Ishikawa (cell line): ENCODE measurements around the gene COL27A1.

Experiments used
- CEBPB ChIP-seq: IDR thresholded peaks from 2 replicates; pipeline ENCODE4 v1.6.1; 2012
- CREB1 ChIP-seq: IDR thresholded peaks from 2 replicates; pipeline ENCODE4 v1.6.1; 2012; ENCODE audit warnings: low read depth
- EGR1 ChIP-seq: IDR thresholded peaks from 2 replicates; pipeline ENCODE4 v1.6.1; 2012
- EP300 ChIP-seq: IDR thresholded peaks from 2 replicates; pipeline ENCODE4 v1.6.1; 2012; ENCODE audit warnings: borderline replicate concordance
- FOXM1 ChIP-seq: IDR thresholded peaks from 2 replicates; pipeline ENCODE4 v1.6.1; 2012; ENCODE audit warnings: low read depth, borderline replicate concordance
- NFIC ChIP-seq: IDR thresholded peaks from 2 replicates; pipeline ENCODE4 v1.6.1; 2012
- RAD21 ChIP-seq: IDR thresholded peaks from 2 replicates; pipeline ENCODE4 v1.6.1; 2012; ENCODE audit warnings: low read depth
- TAF1 ChIP-seq: IDR thresholded peaks from 2 replicates; pipeline ENCODE4 v1.6.1; 2012; ENCODE audit warnings: low read depth, mild to moderate bottlenecking
- TCF12 ChIP-seq: IDR thresholded peaks from 2 replicates; pipeline ENCODE4 v1.6.1; 2012; ENCODE audit warnings: low read depth
- TEAD4 ChIP-seq: IDR thresholded peaks from 2 replicates; pipeline ENCODE4 v1.6.1; 2012
- YY1 ChIP-seq: IDR thresholded peaks from 2 replicates; pipeline ENCODE4 v1.6.1; 2012; ENCODE audit warnings: low read depth
- ZBTB7A ChIP-seq: IDR thresholded peaks from 2 replicates; pipeline ENCODE4 v1.6.1; 2012; ENCODE audit warnings: low read depth
- TF ChIP-seq, protein P1 (sequence below): IDR thresholded peaks from 2 replicates; pipeline ENCODE4 v1.6.1; 2012; ENCODE audit warnings: low read depth, mild to moderate bottlenecking
- TF ChIP-seq, protein P2 (sequence below): IDR thresholded peaks from 2 replicates; pipeline ENCODE4 v1.6.1; 2012
- TF ChIP-seq, protein P3 (sequence below): IDR thresholded peaks from 2 replicates; pipeline ENCODE4 v1.6.1; 2012

The COL27A1 gene

DNA sequence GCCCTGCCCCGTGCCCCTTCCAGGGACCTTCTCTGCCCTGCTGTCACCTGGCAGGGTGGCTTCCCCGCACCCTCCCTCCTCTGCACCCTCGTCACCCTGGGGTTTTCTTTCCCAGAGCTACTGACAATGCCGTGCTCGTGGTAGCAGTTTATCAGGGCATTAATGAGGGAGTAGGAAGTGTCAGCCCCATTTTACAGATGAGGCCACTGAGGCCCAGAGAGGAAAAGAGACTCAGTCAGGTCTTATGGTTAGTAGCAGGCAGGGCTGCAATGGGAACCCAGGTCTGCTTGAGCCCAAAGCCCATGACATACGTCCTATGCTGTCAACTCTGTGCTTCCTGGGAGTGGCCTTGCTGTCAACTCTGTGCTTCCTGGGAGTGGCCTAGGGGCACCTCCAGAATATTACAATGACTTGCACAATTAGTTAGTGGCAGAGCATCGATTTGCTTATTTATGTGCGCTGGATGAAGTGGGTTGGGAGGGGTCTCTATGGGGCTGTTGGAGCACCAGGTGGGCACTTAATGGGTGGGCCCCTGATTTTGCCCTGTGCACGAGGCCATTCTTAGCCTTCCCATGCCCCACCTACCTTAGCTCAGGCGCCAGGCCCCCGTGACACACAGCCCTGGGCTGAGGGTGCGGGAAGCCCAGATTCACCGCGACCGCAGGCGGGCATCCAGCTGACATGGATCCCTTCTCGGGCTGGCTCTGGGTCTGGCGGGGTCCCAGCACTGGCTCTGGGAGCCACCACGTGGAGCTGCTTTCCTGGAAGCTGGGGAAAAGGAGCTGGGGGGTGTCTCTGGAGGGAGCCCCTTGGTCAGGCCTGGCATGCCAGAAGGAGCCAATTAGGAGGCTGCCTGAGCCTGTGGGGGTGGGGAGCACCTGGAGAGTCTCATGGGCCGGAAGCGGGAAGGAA, 85.6 kb downstream of the COL27A1 start:
- TF ChIP-seq CREB1 (no peak), EP300 (no peak), YY1 (no peak), TCF12 (no peak), FOXM1 (no peak), TEAD4 (no peak), ZBTB7A (no peak), RAD21 (no peak), NFIC (no peak), TAF1 (no peak), CEBPB (no peak), EGR1 (no peak)
- TF ChIP-seq, protein P1, sequence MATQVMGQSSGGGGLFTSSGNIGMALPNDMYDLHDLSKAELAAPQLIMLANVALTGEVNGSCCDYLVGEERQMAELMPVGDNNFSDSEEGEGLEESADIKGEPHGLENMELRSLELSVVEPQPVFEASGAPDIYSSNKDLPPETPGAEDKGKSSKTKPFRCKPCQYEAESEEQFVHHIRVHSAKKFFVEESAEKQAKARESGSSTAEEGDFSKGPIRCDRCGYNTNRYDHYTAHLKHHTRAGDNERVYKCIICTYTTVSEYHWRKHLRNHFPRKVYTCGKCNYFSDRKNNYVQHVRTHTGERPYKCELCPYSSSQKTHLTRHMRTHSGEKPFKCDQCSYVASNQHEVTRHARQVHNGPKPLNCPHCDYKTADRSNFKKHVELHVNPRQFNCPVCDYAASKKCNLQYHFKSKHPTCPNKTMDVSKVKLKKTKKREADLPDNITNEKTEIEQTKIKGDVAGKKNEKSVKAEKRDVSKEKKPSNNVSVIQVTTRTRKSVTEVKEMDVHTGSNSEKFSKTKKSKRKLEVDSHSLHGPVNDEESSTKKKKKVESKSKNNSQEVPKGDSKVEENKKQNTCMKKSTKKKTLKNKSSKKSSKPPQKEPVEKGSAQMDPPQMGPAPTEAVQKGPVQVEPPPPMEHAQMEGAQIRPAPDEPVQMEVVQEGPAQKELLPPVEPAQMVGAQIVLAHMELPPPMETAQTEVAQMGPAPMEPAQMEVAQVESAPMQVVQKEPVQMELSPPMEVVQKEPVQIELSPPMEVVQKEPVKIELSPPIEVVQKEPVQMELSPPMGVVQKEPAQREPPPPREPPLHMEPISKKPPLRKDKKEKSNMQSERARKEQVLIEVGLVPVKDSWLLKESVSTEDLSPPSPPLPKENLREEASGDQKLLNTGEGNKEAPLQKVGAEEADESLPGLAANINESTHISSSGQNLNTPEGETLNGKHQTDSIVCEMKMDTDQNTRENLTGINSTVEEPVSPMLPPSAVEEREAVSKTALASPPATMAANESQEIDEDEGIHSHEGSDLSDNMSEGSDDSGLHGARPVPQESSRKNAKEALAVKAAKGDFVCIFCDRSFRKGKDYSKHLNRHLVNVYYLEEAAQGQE, result no peak
- TF ChIP-seq, protein P2, sequence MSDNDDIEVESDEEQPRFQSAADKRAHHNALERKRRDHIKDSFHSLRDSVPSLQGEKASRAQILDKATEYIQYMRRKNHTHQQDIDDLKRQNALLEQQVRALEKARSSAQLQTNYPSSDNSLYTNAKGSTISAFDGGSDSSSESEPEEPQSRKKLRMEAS, result no peak
- TF ChIP-seq, protein P3, sequence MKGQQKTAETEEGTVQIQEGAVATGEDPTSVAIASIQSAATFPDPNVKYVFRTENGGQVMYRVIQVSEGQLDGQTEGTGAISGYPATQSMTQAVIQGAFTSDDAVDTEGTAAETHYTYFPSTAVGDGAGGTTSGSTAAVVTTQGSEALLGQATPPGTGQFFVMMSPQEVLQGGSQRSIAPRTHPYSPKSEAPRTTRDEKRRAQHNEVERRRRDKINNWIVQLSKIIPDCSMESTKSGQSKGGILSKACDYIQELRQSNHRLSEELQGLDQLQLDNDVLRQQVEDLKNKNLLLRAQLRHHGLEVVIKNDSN, result no peak

DNA sequence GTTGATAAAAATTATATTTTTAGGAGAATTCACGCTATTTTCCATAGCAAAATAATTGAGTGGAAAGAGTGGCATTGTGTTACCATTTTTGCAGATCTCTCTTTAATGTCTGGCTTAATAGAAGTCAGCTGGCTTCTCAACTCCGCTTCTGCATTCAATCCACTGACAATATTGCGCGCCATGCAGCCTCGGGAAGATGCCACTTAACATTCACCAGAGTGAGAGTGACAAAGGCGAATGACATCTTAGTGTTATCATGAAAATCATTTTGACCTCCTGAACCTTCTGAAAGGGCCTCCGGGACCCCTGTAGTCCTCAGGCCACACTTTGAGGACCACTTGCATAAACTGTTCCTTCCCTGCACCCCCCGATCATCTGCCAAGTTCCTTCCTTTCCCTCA, 87.5 kb downstream of the COL27A1 start:
- TF ChIP-seq EGR1, result no peak
- TF ChIP-seq TAF1, result no peak
- TF ChIP-seq, protein P2, result no peak
- no peak for TF ChIP-seq FOXM1
- no peak for TF ChIP-seq CEBPB
- TF ChIP-seq TEAD4, result no peak
- no peak for TF ChIP-seq YY1
- no peak for TF ChIP-seq ZBTB7A
- TF ChIP-seq TCF12, result no peak
- TF ChIP-seq CREB1, result no peak

DNA sequence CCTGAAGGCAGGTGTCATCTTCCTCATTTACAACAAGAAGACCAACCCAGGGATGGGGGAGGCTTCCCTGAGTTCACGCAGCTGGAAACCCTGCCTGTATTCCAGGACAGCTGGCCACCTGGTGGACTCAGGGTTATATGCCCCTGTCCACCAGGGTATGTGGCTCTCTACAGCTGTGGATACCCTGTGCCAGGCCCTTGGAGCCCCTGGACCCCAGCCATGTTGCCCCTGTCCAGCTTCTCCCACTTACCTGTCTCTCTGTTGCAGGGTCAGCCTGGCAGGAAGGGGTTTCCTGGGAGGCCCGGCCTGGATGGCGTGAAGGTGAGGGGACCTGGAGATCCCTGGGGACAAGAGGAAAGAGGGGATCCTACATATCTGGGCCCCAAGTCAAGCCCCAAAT, 87.9 kb downstream of the COL27A1 start:
- no peak for TF ChIP-seq ZBTB7A
- TF ChIP-seq EGR1, result no peak
- no peak for TF ChIP-seq EP300
- no peak for TF ChIP-seq CEBPB
- TF ChIP-seq FOXM1, result no peak
- TF ChIP-seq NFIC, result no peak
- TF ChIP-seq TEAD4, result no peak
- TF ChIP-seq, protein P3, result no peak
- no peak for TF ChIP-seq CREB1

- TF ChIP-seq EGR1 (no peak), TCF12 (no peak), FOXM1 (no peak), NFIC (no peak), YY1 (no peak), RAD21 (no peak), CREB1 (no peak), EP300 (no peak), TAF1 (no peak), ZBTB7A (no peak), TEAD4 (no peak), CEBPB (no peak)
- TF ChIP-seq, protein P1, result no peak
- TF ChIP-seq, protein P3, result no peak
- TF ChIP-seq, protein P2, result no peak
Observed at GRCh38 chr9:114244570-114244969, 89.2 kb downstream of the COL27A1 start.

- TF ChIP-seq EGR1 (no peak), TAF1 (no peak), CEBPB (no peak), NFIC (no peak), TEAD4 (no peak), TCF12 (no peak), CREB1 (no peak), EP300 (no peak), ZBTB7A (no peak), YY1 (no peak)
- TF ChIP-seq, protein P2, result no peak
- TF ChIP-seq, protein P1, result no peak
- TF ChIP-seq, protein P3, result no peak
Observed at GRCh38 chr9:114246558-114246957, 91.2 kb downstream of the COL27A1 start.
